Subcutaneous adipose tissue (tissue), 4 donors: ENCODE measurements around the gene LRRC3. TPM values are rescaled to one million over a fixed set of nuclear protein-coding genes. Genes with fewer than 3 reads are reported as not detected.

ENCODE experiments used
- CTCF ChIP-seq: fragments of 450-650 bp; IDR thresholded peaks from one replicate; pipeline ENCODE4 v1.5.1; 2016; ENCODE audit warnings: low read depth, mild to moderate bottlenecking, control low read depth, antibody characterized with exemption, moderate library complexity
- total RNA-seq, 4 donors: library from RNA; depleted of rRNA; stranded (reverse); fragments of >200 nt; gene quantifications; one replicate each; pipeline ENCODE4 v1.1.0, GENCODE V29; 2016

Gene LRRC3
- total RNA-seq, 4 donors from 2014 or later: 0.98 to 4.2 (median 3.0) TPM

GRCh38 chr21:44478124-44478800 lies 23.0 kb downstream of the LRRC3 start:
- TF ChIP-seq CTCF: no peak

- TF ChIP-seq CTCF: no peak
Observed at GRCh38 chr21:44478801-44479167, 23.5 kb downstream of the LRRC3 start.

GRCh38 chr21:44480200-44481053 lies 25.1 kb downstream of the LRRC3 start:
- no peak for TF ChIP-seq CTCF

- TF ChIP-seq CTCF: no peak
Observed at GRCh38 chr21:44482581-44483287, 27.4 kb downstream of the LRRC3 start.

- TF ChIP-seq CTCF: no peak
Observed at GRCh38 chr21:44483288-44484237, 28.3 kb downstream of the LRRC3 start.

GRCh38 chr21:44484498-44485253 lies 29.4 kb downstream of the LRRC3 start:
- no peak for TF ChIP-seq CTCF
